ENCODE results near the gene VPS8. TPM values are rescaled to one million over a fixed set of nuclear protein-coding genes. Genes with fewer than 3 reads are reported as not detected.
"Not testable (repeated sequence)": the region's sequence is repeated elsewhere in the genome, so short reads cannot be mapped to it uniquely, and the experiment has no call there.

The VPS8 gene
- total RNA-seq, 1 donor from 2014 or later, result 86.4 TPM

DNA sequence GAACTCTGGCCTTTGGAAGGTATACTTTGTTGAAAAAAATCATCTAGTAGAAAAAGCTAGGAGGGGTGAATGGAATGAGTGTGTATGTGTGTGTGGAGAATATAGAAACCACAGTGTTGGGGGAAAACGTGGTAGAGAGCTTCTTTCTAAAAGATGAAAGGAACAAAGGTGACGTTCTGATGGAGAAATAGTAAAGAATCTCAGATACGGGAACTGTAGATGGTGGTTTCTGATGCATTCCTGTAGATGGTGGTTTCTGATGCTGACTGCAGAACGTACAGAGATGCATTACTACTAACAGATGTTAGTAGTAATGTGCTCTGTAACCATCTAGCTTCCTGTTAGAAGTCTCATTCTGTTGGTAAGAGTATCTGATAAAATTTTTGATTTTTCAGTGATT, 60.2 kb downstream of the VPS8 start:
- DNase-seq (ENCODE audit: low spot score), result no peak

DNA sequence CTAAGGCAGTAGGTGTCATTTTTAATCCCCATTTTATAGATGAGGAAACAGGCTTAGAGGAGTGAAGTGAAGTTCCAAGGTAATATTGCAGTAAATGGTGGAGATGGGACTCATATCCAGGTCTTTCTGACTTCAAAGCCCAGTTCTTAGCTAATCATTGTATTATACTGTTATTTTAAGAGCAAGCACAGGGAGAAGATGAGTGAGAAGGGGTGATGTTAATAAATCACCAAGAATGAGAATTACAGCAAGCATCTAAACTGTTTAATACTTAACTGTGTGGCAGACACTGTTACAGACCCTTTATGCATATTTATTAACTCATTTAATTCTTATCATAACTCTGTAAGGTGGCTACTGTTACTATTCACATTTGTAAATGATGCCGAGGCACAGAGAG, 61.2 kb downstream of the VPS8 start:
- DNase-seq (ENCODE audit: low spot score), result no peak

DNA sequence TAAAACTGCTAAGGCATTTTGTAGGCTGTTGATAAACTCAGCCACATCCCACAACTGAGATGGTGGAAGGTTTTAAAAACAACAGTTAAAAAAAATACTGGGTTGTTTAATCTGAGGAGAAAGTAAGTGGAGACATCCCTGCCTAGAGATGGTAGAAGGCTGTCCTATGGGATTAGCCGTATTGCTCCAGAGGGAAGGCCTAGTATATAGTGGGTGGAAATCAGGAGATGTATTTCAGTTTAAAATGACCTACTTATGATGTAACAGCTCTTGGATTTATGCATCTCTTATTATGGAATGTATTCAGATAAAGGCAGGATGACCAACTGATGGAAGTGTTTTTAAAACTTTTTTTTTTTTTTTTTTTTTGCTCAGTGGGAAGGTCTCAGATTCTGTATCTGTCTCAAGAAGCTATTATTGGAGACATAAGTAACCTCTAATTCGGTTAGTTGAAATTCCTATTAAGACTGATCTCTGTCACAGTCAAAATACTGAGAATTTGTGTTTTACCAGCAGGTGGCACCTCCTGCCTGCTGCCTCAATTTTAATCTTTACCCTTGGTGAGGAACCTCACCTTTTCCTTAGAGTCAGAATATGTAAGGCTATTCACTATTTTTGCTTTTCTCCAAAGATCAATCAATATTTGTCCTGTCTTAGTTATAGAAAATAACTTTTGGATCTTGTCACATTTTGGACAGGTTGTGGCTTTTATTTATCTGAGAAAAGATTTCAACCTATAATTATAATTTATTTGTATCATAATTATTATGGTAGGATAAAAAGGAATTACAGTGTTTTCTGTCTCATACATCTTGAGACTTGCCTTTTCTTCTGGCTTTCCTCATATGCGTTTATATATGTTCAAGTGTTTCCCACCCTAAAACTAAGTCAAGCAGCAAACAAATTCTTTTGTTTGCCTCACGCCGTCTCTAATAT, 63.0 kb downstream of the VPS8 start:
- no peak for DNase-seq (ENCODE audit: low spot score)

DNA sequence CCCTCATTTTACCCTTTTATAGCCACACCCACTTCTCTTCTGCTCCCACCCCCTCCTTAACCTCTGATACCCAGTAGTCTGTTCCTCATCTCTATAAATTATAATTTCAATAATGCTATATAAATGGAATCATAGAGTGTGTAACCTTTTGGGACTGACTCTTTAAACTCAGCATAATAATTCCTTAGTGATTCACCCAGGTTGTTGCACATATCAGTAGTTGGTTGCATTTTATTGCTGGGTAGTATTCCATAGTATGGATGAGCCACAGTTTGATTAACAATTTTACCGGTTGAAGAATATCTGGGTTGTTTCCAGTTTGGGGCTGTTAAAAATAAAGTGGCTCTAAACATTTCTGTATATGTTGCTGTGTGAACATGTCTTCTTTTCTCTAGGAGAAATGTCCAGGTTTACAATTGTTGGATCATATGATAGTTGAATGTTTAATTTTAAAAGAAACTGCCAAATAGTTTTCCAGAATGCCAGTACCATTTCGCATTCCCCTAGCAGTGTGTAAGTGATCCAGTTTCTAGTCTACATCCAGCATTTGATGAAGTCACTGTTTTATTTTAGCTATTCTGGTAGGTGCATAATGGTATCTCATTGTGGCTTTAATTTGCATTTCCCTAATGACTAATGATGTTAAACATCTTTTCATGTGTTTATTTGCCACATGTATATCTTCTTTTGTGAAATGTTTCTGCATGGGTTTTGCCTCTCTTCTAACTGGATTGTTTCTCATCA, 68.5 kb downstream of the VPS8 start:
- DNase-seq (ENCODE audit: low spot score), result no peak

DNA sequence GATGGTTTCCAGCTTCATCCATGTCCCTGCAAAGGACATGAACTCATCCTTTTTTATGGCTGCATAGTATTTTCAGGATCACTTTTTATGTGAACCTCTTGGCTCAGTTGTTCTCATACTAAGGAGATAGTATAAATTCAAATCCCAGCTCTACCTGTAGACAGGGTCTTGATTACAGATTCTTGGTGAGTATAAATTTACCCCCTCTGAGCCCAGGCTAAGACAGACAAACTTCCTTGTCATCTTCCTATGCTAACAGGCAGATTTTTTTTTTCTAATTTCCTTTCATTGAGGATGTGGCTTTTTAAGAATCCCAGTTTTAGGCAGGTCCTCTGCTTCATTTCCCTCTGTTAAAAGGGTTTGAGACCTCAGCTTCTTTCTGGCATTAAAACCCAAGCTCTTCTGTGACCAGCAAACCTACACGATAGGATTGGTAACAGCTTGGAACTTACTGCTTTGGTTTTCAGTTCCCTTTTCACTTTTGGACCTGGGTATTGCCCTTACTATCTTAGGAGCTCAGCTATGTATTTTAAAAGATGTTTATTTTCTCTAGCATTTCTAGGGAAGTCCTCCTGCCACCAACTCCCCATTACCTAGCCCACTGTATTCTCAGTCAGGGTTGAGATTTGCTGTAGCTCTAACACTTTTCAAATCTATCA, 72.5 kb downstream of the VPS8 start:
- DNase-seq (ENCODE audit: low spot score), result no peak

DNA sequence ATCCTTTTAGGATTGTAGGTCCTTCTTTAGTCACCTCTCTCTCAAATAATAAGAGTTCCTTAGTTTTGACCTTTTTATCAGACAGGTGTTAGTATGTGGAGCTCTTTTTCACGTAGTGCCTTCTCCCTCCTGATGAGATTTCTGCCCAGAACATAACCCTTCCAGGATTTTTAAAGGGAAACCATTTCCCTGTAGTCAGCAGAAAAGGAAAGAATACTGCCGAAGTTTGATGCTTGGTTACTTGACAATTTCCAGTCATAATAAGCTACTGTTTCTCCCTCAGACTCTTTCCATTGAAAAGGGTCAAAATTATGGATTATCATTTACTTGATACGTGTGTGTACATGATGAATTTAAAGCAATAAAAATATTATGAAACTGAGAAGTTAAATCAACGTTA, 73.1 kb downstream of the VPS8 start:
- no peak for DNase-seq (ENCODE audit: low spot score)

DNA sequence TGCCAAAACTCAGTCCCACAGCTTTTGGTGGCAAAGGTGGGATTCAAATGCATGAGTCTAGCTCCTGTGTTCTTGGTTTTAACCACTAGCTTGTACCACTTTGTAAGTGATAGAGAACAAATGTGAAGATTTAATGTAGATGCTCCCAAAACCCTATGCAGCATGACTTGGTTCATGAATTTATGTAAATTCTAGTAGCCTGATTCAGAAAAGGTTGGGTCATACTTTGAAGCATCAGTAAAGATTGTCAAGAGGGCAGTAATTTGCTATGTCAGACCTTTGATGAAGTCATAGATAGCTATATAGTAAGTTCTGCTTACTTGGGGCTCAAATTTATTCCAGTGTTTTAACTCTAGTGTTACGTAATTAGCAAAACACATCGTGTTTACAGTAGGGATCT, 75.6 kb downstream of the VPS8 start:
- no peak for DNase-seq (ENCODE audit: low spot score)

DNA sequence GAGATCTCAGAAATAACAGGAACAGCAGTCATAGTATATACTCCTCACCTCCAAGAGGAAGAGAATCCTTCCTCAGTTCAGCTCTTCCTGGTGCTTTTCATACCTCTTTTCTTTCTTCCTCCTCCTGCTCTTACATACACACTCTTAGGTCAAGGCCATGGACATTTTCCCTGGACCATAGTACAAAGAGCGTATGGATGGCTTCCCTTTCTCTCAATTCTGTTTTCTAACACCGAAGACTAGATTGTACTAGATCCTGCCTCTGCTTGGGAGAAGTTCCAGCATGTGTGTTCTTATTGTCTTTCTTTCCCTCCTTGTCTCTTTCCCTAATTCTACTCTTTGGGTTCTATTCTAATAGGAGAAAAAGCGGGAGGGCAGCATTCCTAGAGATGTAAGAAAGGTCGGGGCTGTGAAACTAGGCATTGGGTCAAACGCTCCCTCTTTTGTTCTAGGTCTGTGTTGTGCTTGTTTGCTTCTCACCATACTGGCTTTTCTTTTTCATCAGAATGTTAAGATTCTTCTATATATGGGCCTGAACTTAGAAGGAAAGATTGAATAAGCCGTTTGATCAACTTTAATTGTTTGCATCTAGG, 77.4 kb downstream of the VPS8 start:
- DNase-seq (ENCODE audit: low spot score), result no peak

DNA sequence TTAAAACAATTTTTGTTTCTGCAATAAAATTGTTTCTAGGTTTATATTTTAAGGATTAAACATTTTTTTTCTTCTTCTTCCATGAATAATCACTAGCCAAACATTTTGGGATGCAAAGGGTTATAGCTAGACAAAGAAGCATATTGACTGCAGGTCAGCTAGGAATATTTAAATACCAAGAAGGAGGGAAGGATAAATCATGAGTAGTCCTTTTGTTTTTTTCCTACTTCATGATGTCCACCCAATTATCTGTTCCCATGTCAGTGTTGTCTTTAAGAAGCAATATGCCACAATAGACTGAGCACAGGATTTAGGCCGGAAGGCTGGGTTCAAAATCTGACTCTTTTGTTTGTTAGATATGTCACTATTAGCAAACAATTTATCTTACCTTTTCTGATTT, 82.1 kb downstream of the VPS8 start:
- DNase-seq (ENCODE audit: low spot score), result no peak

DNA sequence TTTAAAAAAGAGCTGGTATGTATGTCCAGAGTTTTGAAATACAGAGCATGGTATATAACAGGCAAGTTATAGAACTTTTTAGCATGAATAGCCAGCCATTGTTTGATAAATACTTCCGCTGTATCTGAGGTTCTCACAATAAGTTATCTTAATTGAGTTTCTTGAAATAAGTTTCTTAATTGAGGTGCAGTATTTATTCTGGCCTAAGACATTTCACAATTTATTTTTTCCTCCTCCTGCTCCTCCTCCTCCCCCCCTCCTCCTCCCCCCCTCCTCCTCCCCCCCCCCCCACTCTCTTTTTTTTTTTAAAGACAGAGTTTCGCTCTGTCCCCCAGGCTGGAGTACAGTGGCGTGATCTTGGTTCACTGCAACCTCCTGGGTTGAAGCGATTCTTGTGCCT, 83.4 kb downstream of the VPS8 start:
- no peak for DNase-seq (ENCODE audit: low spot score)

DNA sequence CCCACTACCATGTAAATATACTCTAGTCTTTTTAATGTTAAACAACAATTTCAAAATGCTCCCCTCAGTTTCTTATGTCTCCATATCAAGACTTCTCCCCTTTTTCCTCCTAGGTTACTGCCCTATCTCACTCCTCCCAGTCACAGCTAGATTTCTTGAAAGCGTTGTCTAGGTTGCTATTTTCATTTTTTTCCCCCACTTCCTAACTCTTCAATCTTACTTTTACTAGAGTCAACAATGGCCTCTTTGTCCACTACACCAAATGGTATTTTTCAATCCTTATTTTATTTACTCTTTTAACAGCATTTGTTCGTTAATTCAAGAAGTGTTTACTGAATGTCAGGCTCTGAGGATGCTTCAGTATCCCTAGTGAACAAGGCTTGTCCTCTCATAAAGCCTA, 84.4 kb downstream of the VPS8 start:
- no peak for DNase-seq (ENCODE audit: low spot score)

DNA sequence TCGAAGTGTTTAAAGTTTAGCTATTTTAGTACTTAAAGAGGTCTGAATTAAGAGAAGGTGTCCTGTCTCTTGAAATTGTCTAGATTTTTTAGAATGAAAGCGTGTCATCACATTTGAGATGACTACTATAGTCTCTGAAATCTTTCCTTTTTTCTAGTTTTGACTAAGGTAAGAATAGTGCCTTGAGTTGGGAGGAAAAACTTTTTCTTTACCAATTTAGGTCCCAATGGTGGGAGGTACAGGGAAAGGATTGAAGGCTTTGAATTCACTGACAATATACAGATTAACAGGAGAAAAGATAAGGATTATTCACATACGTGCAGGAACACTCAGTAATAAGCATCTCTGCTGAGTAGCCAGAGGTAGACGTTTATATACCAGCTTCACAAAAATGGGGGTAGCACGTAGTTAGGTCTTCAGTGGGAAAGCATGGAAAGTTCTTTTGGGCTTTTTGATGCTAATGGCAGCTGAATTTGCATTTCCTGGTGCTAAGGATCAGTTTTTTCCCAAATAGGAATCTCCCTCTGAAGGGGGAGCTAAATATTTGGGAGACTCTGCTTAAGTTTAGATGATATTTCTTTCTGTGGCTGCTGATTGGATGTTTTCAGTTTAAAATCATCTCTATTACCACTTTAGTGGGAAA, 88.1 kb downstream of the VPS8 start:
- DNase-seq (ENCODE audit: low spot score), result no peak

DNA sequence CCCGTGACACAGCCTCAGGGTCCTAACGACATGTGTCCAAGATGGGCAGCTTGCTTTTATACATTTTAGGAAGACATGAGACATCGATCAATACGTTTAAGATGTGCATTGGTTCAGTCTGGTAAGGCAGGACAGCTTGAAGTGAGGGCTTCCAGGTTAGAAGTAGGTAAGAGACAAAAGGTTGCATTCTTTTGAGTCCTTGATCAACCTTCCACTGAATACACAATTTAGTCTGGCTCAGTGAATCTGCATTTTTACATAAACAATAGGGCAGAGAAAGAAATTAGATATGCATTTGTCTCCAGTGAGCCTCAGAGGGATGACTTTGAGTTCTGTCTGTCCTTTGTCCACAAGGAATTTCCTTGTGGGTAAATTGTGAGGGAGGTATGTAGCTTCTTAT, 95.1 kb downstream of the VPS8 start:
- not testable (repeated sequence) for DNase-seq (ENCODE audit: low spot score)

DNA sequence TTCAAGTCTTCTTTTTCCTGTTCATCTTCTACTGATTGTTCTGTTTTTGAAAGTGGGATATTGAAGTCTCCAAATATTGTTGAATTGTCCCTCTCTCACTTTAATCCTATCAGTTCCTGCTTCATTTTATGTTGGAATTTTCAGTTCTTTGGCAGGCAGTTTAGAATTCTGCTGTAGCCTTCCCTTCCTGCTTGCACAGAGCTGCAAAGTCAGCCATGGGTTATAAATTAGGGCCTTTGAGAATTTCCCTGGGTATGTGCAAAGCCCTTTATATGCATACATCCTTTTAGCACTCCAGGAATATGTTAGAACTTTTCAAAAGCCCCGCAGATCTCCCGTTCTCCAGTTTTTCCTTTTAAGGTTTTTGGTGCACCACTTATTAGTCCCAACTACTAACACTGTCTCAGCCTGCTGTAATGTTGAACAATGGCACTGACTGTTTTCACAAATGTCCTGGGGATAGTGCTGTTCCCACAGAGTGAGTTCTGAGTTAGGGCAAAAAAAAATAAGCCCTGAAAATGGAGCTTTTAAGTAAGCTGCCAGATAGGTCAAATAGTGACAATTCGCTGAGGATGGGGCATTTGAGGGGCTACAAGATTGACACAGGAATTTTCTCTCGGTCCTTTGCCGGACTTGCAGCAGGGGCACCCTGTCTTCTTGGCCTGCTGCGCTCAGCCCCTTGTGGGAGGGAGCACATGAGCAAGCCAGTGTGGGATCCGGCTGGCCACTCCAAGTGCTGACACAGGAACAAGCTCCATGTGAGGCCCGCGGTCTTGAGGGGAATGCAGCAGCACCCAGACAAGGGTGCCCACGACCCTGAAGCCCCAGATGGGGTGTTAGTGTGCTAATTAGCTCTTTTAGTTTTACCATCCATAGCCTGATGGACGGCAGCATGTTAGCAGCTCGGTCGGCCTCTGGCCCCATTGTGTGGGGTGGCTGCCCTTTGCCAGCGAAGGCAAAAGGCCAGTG, 96.0 kb downstream of the VPS8 start:
- no peak for DNase-seq (ENCODE audit: low spot score)

DNA sequence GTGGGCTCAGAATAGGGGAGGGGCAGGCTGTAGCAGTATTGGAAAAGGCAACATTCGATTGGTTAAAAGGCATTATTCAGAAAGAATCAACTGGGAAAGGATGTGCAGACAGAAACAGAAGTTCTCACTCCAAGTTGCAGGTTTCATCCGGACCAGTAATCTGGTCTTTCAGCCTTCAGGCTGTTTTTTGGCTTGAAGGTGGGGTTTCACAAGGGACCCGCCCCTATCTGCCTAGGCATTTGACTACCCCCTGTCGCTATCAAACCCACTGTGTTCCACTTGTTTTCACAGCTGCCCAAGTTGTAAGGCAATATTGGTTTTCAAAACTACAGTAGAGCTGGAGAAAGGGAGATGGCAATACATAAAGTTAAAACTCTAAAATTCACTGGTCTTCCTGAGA, 96.9 kb downstream of the VPS8 start:
- no peak for DNase-seq (ENCODE audit: low spot score)

DNA sequence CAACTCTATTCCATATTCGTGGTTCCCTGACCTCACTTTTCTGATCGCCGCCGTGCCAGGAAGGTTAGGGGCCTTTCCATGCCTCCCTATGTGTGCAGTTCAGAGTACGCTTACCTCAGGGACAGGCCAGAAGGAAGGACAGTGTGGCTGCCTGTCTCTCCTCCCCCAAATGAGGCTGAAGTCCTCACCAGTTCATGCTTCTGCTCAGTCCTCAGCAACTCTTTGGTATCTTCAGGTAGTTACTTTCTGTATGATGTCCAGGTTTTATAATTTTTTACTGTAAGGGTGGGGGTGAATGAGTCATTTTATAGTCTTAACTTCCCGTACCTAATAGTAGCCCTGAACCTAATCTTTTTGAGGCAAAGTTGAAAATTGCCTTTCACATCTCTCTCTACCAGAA, 98.7 kb downstream of the VPS8 start:
- no peak for DNase-seq (ENCODE audit: low spot score)

DNA sequence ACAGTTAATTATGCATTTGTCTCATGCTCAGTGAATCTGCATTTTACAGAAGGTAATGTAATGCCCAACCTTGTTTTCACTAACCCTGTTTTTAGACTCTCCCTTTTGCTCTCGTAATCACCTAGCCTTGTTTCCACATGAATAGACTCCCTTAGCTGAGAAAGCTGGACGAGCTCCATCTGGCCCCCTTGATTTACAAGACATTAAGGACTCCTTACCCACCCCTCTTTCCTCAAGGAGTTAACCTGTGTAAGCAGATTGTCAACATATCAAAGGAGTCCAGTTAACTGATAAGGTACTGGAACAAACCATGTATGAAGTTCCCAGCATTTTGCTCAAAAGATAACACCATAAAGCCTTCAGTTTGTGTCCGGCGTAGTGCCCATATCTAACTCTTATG, 99.6 kb downstream of the VPS8 start:
- no peak for DNase-seq (ENCODE audit: low spot score)

DNA sequence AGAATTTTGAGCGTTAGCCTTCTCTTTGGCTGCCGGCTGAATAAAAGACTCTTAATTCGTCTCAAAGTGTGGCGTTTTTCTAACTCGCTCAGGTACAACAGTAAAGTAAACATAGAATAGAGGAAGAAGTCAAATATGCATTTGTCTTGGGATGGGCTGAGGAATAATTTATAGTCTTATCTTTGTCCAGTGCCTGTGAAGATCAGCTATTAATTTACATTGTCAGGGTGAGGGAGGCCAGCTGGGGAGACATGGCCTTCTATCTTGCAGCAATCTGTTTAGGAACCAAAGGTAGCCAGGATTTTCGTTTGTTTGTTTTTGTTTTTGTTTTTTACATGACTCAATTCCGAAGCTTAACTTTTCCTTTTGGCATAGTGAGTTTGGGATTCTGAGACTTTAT, 100.2 kb downstream of the VPS8 start:
- no peak for DNase-seq (ENCODE audit: low spot score)

DNA sequence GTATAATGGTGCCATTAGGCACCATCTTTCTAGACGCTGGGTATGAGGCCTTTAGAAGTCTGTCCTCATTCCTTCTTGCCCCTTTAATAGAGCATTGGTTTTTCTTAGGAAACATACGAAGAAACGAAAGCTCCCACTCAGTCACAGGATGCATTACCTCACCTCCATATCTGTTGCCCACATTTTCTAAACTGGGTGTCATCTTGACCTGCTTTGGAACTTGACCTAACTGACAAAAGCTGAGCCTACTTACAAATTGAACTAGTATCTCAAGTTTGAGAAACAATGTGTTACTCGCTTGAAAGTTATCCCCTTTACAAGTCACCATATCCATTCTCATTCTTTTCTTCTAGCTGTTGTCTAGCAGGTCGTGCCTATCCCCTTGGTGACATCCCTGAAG, 102.7 kb downstream of the VPS8 start:
- DNase-seq (ENCODE audit: low spot score), result no peak

DNA sequence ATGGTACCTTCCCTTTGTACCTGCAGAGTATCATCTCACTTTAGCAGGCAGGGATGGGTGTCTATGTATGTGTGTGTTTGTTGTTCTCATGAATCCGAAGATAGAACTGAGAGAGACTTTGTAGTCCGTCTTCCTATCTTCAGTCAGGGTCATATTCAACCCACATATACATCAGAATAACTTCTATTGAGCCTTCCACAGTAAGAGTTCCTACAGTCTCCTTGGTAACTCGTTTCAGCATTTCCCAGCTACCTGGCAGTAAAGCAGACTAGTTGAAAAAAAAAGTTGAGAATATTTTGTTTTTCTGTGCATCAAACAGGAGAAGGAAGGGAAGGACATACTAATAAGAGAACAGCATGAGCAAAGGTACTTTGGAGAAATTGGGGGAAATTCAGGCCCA, 106.8 kb downstream of the VPS8 start:
- no peak for DNase-seq (ENCODE audit: low spot score)

DNA sequence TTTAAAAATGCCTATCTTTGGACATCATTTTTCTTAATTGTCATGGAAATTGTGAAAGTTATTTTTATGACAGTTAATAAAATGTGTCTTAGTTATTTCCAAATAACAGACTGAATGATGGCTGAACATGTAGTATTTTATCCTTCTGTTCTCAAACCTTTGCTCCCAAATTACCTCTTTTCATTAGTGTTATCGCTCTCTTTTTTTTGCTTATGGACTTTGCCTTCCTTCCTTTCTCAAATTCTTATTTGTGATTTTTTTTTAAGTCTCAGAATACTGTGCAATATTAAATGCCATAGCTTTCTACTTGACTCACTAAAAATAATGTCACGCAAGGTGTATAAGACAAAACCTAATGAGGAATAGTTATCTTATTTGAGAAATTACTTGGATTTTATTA, 107.7 kb downstream of the VPS8 start:
- no peak for DNase-seq (ENCODE audit: low spot score)

All from ureter (tissue), 1 donor.